Activated T-cell treated with anti-CD3 and anti-CD28 coated beads, Interleukin-2, amount 50 U/mL, for 4 hours (primary cell): ENCODE results near the gene SMCHD1. TPM values are rescaled to one million over a fixed set of nuclear protein-coding genes. Genes with fewer than 3 reads are reported as not detected.
"Not testable (repeated sequence)": the region's sequence is repeated elsewhere in the genome, so short reads cannot be mapped to it uniquely, and the experiment has no call there.

Experiments
- ATAC-seq, 2 donors: fragments of 200-7000 bp; cut with Tn5 transposase; one replicate each; pipeline ENCODE4 v1.10.0; 2021
- DNase-seq: peaks from one replicate; pipeline ENCODE4 v3.0.0-alpha.2; 2020
- H3K27me3 Mint-ChIP-seq: one replicate; pipeline ENCODE4 v1.8.0; 2021; ENCODE audit warnings: low read depth, mixed read lengths
- H3K36me3 Mint-ChIP-seq: one replicate; pipeline ENCODE4 v1.8.0; 2022; ENCODE audit warnings: mixed read lengths; ENCODE audit not compliant: insufficient read depth
- H3K4me1 Mint-ChIP-seq: one replicate; pipeline ENCODE4 v1.8.0; 2021; ENCODE audit warnings: low read depth, mixed read lengths
- H3K4me3 Mint-ChIP-seq: one replicate; pipeline ENCODE4 v1.8.0; 2021; ENCODE audit warnings: mild to moderate bottlenecking, moderate library complexity, mixed read lengths
- H3K9me3 Mint-ChIP-seq: one replicate; pipeline ENCODE4 v1.8.0; 2021; ENCODE audit warnings: mixed read lengths
- total RNA-seq, 3 donors: library from RNA; stranded (reverse); gene quantifications; one replicate each; pipeline ENCODE4 v1.2.1, GENCODE V29; 2021

The SMCHD1 gene
- total RNA-seq, 3 donors from 2014 or later: 60.4 to 63.5 (median 60.7) TPM

DNA sequence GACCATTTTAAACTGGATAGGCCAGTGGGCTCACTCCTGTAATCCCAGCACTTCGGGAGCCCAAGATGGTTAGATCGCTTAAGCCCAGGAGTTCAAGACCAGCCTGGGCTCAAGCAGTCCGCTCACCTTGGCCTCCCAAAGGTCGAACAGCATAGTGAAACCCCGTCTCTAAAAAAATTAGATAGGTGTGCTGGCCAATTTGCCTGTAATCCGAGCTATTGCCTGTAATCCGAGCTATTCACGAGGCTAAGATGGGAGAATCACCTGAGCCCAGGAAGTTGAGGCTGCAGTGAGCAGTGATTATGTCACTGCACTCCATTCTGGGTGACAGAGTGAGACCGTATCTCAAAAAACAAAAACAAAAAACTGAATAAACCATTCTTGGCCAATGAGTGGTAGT, 138.6 kb downstream of the SMCHD1 start:
- peaks cover 43% of the 10 kb centered on the region for H3K36me3 Mint-ChIP-seq
- no peak for ATAC-seq
- H3K27me3 Mint-ChIP-seq: no peaks in the 10 kb centered on the region
- H3K9me3 Mint-ChIP-seq: no peaks in the 10 kb centered on the region
- DNase-seq: no peak
- no peaks in the 10 kb centered on the region for H3K4me1 Mint-ChIP-seq
- H3K4me3 Mint-ChIP-seq: no peak overlapping the region

DNA sequence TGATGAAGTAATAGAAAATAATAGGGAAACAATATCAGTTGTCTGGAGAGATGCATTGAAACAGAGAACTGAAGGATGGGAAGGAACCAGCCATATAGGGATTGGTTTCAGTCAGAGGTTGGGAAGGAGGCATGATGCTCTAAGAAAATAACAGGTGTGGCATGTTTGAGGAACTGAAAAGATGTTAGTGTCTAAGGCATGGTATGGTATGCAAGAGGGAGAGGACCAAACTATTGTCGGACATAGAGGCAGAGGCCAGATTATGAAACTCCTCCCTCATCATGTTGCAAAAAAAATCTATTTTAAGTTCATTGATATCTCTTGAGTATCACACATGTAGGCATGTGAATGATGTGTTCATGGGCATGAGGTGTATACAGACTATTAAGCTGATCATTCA, 142.4 kb downstream of the SMCHD1 start:
- no peak for DNase-seq
- Mint-ChIP-seq H3K4me1 (peaks cover 3% of the 10 kb centered on the region), H3K9me3 (no peaks in the 10 kb centered on the region), H3K4me3 (no peak overlapping the region), H3K36me3 (peaks cover 47% of the 10 kb centered on the region), H3K27me3 (no peaks in the 10 kb centered on the region)
- ATAC-seq: no peak

DNA sequence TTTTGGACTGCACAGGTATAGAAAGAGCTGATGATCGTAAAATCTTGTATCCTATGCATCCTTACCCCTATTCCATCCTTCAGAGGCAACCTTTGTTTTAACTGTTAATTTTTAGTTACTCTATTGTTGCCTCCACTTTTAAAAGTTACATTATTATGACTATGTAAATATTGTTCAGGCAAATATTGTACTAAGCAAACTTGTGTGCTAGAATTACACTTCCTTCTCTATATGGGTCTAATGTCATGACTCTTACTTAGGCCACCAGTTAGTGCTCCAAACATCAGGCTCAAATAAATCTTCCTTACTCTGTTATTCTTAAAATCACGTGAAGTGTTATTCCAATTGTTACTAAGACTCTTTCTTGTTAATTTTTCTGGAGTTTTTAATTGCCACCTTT, 143.8 kb downstream of the SMCHD1 start:
- H3K4me3 Mint-ChIP-seq: no peak overlapping the region
- peaks cover 3% of the 10 kb centered on the region for H3K4me1 Mint-ChIP-seq
- DNase-seq: no peak
- H3K27me3 Mint-ChIP-seq: no peaks in the 10 kb centered on the region
- peaks cover 52% of the 10 kb centered on the region for H3K36me3 Mint-ChIP-seq
- H3K9me3 Mint-ChIP-seq: no peaks in the 10 kb centered on the region
- no peak for ATAC-seq

DNA sequence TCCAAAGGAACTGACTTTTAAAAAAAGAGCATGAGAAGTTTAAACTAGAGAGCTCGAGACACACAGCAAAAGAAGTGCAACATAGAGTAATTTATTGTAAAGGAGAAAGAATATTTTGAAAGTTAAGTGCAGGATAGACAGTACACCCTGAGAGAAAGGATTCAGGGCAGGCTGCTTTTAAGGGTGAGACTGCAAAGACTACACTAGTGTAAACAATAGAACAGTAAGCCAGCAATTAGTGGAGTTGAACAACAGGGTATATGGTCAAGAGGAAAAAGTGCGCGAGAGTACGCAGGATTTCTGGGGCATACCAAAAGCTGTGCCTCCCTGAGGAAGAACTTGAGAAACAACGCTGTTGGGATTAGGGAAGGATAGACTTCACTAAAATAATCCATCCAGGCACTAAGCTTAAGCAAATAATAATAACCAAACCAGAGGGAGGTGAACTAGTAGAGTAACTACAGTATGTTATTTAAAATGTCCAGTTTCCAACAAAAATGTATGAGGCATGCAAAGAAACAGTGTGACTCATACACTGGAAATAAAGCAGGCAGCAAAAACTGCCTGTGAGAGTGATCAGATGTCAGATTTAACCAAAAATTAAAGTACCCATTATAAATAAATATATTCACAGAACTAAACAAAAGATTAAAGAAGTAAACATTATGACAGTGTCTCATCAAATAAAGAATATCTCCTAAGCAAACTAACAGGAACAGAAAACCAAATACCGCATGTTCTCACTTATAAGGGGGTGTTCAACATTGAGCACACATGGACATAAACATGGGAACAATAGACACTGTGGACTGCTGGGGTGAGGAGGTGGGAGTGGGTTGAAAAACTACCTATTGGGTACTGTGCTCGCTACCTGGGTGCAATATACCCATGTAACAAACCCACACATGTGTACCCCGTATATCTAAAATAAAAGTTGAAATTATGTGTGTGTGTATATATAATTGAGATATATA, 150.7 kb downstream of the SMCHD1 start:
- ATAC-seq (no peak), DNase-seq (no peak)
- Mint-ChIP-seq H3K9me3 (peaks cover 21% of the 10 kb centered on the region), H3K4me3 (no peak overlapping the region), H3K36me3 (peaks cover 28% of the 10 kb centered on the region), H3K4me1 (no peaks in the 10 kb centered on the region), H3K27me3 (no peaks in the 10 kb centered on the region)

DNA sequence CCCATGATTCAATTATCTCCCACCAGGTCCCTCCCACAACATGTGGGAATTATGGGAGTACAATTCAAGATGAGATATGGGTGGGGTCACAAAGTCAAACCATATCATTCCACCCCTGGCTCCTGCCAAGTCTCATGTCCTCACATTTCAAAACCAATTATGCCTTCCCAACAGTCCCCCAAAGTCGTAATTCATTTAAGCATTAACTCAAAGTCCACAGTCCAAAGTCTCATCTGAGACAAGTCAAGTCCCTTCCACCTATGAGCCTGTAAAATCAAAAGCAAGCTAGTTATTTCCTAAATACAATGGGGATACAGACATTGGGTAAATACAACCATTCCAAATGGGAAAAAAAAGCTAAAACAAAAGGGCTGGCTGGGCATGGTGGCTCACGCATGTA, 153.1 kb downstream of the SMCHD1 start:
- H3K36me3 Mint-ChIP-seq: peaks cover 24% of the 10 kb centered on the region
- peaks cover 40% of the 10 kb centered on the region for H3K9me3 Mint-ChIP-seq
- not testable (repeated sequence) for H3K4me1 Mint-ChIP-seq, H3K4me3 Mint-ChIP-seq, ATAC-seq, DNase-seq, H3K27me3 Mint-ChIP-seq

DNA sequence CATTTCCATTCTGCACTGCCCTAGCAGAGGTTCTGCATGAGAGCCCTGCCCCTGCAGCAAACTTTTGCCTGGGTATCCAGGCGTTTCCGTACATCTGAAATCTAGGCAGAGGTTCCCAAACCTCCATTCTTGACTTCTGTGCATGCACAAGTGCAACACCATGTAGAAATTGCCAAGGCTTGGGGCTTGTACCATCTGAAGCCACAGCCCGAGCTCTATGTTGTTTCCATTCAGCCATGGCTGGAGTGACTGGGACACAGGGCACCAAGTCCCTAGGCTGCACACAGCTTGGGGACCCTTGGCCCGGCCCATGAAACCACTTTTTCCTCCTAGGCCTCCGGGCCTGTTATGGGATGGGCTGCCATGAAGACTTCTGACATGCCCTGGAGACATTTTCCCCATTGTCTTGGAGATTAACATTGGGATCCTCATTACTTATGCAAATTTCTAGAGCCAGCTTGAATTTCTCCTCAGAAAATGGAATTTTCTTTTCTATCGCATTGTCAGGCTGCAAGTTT, 154.2 kb downstream of the SMCHD1 start:
- not testable (repeated sequence) for H3K4me3 Mint-ChIP-seq, DNase-seq, H3K27me3 Mint-ChIP-seq, H3K4me1 Mint-ChIP-seq, ATAC-seq
- Mint-ChIP-seq H3K36me3 (peaks cover 21% of the 10 kb centered on the region), H3K9me3 (peaks cover 48% of the 10 kb centered on the region)

DNA sequence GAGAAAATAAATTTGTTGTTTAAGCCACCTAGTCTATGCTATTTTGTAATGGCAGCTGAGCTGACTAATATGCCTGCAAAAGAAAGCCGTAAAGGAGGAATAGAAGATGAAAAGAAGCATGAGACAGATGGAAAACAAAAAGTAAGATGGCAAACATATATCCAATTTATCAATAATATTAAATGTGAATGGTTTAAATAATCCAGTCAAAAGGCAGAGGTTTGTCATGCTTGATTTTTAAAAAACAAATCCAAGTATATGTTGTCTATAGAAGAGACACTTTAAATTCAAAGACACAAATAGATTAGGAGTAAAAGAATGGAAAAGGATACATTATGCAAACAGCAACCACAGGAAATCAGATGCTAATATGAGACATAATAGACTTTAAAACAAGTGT, 155.9 kb downstream of the SMCHD1 start:
- no peak for ATAC-seq
- no peaks in the 10 kb centered on the region for H3K4me1 Mint-ChIP-seq
- peaks cover 59% of the 10 kb centered on the region for H3K9me3 Mint-ChIP-seq

DNA sequence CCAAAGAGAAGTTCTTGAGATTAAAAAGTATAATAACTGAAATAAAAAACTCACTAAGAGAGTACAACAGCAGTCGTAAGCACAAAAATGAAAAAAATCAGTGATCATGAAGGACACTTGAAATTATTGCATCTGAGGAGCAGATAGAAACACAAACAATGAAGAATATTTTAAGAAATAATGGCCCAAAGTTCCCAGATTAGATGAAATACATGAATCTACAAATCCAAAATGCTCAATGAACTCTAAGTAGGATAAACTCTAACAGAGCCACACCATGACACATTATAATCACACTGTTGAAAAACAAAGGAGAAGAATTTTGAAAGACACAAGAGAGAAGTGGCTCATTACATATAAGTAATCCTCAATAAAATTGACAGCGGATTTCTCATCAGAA, 159.4 kb downstream of the SMCHD1 start:
- Mint-ChIP-seq H3K4me3 (no peak overlapping the region), H3K9me3 (peaks cover 52% of the 10 kb centered on the region), H3K36me3 (peaks cover 9% of the 10 kb centered on the region), H3K4me1 (no peaks in the 10 kb centered on the region), H3K27me3 (no peaks in the 10 kb centered on the region)
- ATAC-seq (no peak), DNase-seq (no peak)

More for the DNA sequence above, 155.9 kb downstream of the SMCHD1 start:
- Mint-ChIP-seq H3K27me3 (no peaks in the 10 kb centered on the region), H3K36me3 (peaks cover 12% of the 10 kb centered on the region), H3K4me3 (no peak overlapping the region)
- DNase-seq: no peak

DNA sequence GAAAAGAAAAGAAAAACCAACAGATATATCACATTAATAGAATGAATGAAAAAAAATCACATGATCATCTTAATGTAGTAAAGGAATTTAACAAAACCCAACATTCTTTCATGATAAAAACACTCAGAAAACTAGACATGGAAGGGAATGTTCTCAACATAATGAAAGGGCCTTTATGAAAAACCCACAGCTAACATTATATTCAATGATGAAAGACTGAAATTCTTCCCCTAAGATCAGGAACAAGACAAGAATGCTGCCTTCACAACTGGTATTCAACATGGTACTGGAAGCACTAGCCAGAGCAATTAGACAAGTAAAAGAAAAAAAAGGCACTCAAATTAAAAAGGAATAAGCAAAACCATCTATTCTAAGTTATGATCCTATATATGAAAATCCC, 162.8 kb downstream of the SMCHD1 start:
- H3K9me3 Mint-ChIP-seq: peaks cover 26% of the 10 kb centered on the region
- H3K4me3 Mint-ChIP-seq: no peak overlapping the region
- ATAC-seq: no peak
- no peaks in the 10 kb centered on the region for H3K36me3 Mint-ChIP-seq
- no peak for DNase-seq
- H3K27me3 Mint-ChIP-seq: no peaks in the 10 kb centered on the region
- no peaks in the 10 kb centered on the region for H3K4me1 Mint-ChIP-seq

DNA sequence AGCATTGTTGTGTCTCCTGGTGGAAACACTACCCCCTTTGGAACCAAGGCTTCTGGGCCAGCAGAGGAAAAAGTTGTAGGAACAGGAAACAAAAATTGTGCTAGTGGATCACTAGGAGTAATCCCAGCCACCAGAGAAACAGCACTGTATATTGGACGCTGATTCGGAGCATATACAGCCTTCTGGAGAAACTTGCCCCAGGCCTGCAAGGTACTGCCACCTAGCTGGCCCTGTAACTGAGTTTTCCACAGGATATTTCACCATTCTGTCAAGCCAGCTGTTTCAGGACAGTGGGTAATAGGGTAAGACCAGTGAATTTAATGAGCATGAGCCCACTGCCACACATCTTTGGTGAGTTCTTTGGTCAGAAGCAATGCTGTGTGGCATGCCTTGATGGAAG, 166.2 kb downstream of the SMCHD1 start:
- no peak overlapping the region for H3K4me3 Mint-ChIP-seq
- H3K27me3 Mint-ChIP-seq: no peaks in the 10 kb centered on the region
- no peaks in the 10 kb centered on the region for H3K4me1 Mint-ChIP-seq

DNA sequence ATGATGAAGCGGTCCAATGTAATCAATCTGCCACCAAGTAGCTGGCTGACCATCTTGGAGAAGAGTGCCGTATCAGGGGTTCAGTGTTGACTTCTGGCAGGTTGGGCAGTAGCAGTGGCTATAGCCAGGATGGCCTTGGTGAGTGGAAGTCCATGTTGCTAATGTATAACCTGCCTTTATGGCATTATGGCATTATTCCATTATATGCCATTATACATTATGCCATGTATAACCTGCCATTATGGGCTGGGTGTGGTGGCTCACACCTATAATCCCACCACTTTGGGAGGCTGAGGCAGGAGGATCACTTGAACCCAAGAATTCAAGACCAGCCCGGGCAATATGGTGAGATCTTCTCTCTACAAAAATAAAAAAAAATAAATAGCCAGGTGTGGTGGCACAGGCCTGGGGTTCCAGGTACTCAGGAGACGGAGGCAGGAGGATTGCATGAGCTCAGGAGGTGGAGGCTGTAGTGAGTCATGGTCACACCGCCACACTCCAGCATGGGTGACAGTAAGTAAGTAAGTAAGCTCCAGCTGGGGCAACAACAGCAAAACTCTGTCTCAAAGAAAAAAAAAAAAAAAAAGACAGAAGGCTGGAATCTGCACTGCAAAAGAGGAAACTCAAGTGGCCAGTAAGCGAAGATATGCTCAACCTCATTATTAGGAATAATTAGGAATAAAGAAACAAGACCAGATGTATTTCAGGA, 166.8 kb downstream of the SMCHD1 start:
- ATAC-seq (no peak), DNase-seq (no peak)
- Mint-ChIP-seq H3K4me1 (no peaks in the 10 kb centered on the region), H3K4me3 (no peak overlapping the region), H3K27me3 (no peaks in the 10 kb centered on the region), H3K36me3 (no peaks in the 10 kb centered on the region), H3K9me3 (peaks cover 1% of the 10 kb centered on the region)

More for the DNA sequence above, 166.2 kb downstream of the SMCHD1 start:
- no peaks in the 10 kb centered on the region for H3K36me3 Mint-ChIP-seq
- ATAC-seq (no peak), DNase-seq (no peak)
- H3K9me3 Mint-ChIP-seq: peaks cover 3% of the 10 kb centered on the region

DNA sequence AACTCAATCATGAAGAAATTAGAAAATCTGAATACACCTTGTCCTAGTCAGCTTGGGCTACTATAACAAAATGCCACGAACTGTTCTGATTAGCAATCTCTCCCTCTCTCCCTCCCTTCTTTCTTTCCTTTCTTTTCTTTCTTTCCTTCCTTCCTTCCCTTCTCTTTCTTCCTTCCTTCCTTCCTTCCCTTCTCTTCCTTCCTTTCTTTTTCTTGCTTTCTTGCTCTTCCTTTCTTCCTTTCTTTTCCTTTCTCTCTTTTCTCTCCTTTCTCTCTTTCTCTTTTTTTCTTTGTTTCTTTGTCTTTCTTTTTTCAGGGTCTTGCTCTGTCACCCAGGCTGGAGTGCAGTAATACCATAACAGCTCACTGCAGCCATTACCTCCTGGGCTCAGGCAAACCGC, 167.7 kb downstream of the SMCHD1 start:
- Mint-ChIP-seq H3K9me3 (no peaks in the 10 kb centered on the region), H3K4me3 (no peak overlapping the region), H3K27me3 (no peaks in the 10 kb centered on the region), H3K4me1 (no peaks in the 10 kb centered on the region), H3K36me3 (no peaks in the 10 kb centered on the region)
- DNase-seq: no peak
- no peak for ATAC-seq

DNA sequence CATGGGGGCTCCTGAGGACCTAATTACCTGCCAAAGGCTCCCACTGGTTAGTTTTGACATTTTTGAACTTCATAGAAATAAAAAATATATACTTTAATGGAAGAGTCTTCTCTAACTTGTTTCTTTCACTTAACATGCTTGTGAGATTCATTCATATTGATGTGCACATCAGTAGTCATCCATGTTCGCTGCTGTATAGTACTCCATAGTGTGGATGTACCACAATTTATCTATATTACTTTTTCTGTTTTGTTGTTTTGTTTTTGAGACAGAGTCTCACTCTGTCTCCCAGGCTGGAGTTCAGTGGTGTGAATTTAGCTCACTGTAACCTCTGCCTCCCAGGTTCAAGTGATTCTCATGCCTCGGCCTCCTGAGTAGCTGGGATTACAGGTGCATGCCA, 168.4 kb downstream of the SMCHD1 start:
- Mint-ChIP-seq H3K36me3 (no peaks in the 10 kb centered on the region), H3K4me1 (no peaks in the 10 kb centered on the region), H3K9me3 (no peaks in the 10 kb centered on the region), H3K27me3 (no peaks in the 10 kb centered on the region), H3K4me3 (no peak overlapping the region)
- ATAC-seq (no peak), DNase-seq (no peak)

DNA sequence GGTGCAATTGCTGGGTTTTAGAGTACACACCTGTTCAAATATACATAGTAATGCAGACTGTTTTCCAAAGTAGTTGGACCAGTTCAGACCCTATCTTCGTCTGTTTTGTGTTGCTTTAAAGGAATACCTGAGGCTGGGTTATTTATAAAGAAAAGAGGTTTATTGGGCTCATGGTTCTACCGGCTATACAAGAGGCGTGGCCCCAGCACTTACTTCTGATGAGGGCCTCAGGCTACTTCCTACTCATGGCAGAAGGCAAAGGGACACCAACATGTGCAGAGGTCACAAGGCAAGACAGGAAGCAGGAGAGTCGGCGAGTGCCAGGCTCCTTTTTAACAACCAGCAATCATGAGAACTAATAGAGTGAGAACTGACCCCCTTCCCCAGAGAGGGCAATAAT, 169.3 kb downstream of the SMCHD1 start:
- no peak for ATAC-seq
- H3K9me3 Mint-ChIP-seq: no peaks in the 10 kb centered on the region
- DNase-seq: no peak
- H3K4me1 Mint-ChIP-seq: no peaks in the 10 kb centered on the region
- no peaks in the 10 kb centered on the region for H3K36me3 Mint-ChIP-seq
- no peak overlapping the region for H3K4me3 Mint-ChIP-seq
- no peaks in the 10 kb centered on the region for H3K27me3 Mint-ChIP-seq
